ENCODE data around the gene LRP5.

DNA sequence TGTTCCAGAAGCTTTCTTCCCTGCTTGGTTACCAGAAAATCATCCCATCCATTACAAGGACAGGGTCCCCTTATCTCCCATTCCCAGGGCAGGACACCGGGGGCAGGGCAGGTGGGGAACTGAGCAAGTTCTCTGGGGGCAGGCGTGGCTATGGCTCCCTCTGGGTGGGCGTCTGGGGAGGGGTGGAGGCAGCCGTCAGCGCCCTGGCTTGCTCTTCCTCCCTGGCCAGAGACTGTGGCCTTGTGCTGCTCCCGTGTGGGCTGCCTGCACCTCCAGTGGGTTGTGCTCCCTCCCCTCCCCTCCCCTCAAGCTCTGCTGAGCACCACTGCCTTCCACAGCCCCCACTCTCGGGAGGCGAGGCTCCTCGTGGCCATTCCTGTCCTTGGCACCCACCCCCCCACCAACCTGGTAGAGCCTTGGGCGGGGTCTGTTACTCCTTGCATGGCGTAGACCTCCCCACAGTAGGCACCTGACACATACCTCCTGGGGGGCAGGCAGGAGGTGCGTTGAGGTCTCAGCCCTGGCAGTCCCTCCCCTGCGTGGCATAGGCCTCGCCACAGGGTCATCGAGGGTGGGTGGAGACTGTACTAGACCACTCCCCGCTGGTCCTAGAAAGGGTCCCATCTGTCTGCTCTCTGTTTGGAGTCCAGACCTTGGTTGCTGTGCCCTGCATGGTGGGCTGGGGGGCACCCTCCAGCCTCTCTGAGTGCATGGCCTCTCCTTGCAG, 123.9 kb downstream of the LRP5 start:
- TF ChIP-seq, protein P1, sequence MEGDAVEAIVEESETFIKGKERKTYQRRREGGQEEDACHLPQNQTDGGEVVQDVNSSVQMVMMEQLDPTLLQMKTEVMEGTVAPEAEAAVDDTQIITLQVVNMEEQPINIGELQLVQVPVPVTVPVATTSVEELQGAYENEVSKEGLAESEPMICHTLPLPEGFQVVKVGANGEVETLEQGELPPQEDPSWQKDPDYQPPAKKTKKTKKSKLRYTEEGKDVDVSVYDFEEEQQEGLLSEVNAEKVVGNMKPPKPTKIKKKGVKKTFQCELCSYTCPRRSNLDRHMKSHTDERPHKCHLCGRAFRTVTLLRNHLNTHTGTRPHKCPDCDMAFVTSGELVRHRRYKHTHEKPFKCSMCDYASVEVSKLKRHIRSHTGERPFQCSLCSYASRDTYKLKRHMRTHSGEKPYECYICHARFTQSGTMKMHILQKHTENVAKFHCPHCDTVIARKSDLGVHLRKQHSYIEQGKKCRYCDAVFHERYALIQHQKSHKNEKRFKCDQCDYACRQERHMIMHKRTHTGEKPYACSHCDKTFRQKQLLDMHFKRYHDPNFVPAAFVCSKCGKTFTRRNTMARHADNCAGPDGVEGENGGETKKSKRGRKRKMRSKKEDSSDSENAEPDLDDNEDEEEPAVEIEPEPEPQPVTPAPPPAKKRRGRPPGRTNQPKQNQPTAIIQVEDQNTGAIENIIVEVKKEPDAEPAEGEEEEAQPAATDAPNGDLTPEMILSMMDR (IDR thresholded peaks at IDR 0.05) = no peak
- no peak for TF ChIP-seq POLR2A (IDR thresholded peaks at IDR 0.05)

Measured in thyroid gland (tissue), 4 donors.